ENCODE measurements around the gene SUN2.

GRCh38 chr22:38784856-38785255 lies 29.1 kb upstream of the SUN2 start:
- TF ChIP-seq CTCF (conservative IDR thresholded peaks at IDR 0.05; ENCODE audit: low read depth, low read length) (no peak), EZH2phosphoT487 (IDR thresholded peaks at IDR 0.05; ENCODE audit: borderline replicate concordance, low read length) (no peak), EZH2 (IDR thresholded peaks at IDR 0.05; ENCODE audit: low read length, unreplicated experiment) (no peak)

All from PC-3 (cell line).